Measurements from ENCODE around the gene RABGGTB.

DNA sequence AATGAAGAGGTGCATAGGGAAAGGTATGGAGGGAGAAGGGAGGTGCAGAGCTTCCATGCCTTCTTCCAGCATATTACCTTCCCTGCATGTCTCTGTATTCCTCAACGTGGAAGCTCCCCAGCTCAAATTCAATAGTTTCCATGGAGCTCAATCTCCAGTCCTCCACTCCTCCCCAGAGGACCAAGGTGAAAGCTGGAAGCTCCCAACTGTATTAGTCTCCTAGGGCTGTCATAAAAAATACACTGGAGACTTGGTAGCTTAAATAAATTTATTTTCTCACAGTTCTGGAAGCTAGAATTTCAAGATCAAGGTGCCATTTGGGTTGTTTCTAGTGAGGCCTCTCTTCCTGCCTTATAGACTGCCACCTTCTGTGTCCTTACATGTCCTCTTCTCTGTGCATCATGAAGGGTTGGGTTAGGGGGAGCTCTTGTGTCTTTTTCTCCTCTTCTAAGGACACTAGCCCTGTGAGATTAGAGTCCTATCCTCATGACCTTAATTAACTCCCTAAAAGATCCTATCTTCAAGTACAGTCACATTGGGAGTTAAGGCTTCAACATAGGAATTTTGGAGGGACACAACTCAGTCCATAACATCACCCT, 21.9 kb upstream of the RABGGTB start:
- TF ChIP-seq, protein P1, sequence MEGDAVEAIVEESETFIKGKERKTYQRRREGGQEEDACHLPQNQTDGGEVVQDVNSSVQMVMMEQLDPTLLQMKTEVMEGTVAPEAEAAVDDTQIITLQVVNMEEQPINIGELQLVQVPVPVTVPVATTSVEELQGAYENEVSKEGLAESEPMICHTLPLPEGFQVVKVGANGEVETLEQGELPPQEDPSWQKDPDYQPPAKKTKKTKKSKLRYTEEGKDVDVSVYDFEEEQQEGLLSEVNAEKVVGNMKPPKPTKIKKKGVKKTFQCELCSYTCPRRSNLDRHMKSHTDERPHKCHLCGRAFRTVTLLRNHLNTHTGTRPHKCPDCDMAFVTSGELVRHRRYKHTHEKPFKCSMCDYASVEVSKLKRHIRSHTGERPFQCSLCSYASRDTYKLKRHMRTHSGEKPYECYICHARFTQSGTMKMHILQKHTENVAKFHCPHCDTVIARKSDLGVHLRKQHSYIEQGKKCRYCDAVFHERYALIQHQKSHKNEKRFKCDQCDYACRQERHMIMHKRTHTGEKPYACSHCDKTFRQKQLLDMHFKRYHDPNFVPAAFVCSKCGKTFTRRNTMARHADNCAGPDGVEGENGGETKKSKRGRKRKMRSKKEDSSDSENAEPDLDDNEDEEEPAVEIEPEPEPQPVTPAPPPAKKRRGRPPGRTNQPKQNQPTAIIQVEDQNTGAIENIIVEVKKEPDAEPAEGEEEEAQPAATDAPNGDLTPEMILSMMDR (IDR thresholded peaks at IDR 0.05) = no peak
- no peak for TF ChIP-seq POLR2A (IDR thresholded peaks at IDR 0.05)

All from gastroesophageal sphincter (tissue), 3 donors.